Daoy (cell line): Measurements from ENCODE around the gene ZDHHC11B. TPM values are rescaled to one million over a fixed set of nuclear protein-coding genes. Genes with fewer than 3 reads are reported as not detected.
"Not testable (repeated sequence)": the region's sequence is repeated elsewhere in the genome, so short reads cannot be mapped to it uniquely, and the experiment has no call there.

ENCODE experiments used
- DNase-seq: peaks from one replicate; pipeline ENCODE4 v3.0.0-alpha.2; 2015; ENCODE audit warnings: low read depth
- total RNA-seq: library from RNA; depleted of rRNA; stranded (reverse); fragments of >200 nt; shearing (Covaris generic); gene quantifications from 2 replicates; pipeline ENCODE4 v1.2.3, GENCODE V29; 2014

ZDHHC11B gene
- total RNA-seq, 1 experiment from 2014 or later, result under 0.01 TPM

DNA sequence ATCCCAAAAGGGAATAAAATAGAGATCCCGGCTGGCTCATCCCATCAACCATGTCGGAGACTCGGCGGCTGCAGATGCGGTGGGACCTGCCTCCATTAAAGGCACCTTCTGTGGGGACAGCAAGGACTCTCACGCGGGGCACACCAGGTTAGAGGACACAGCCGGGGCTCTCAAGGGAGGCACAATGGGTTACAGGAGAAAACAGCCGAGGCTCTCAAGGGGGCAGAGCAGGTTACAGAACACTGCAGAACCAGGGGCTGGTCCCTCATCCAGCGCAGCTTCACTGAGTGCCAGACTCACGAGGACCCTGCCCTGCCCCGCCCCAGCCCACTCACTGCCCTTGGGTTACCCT lies 98.4 kb downstream of the ZDHHC11B start:
- DNase-seq, result not testable (repeated sequence)

- DNase-seq, result peak; percentile 1
These were observed 99.0 kb downstream of the ZDHHC11B start for GRCh38 chr5:685262-686171.

DNA sequence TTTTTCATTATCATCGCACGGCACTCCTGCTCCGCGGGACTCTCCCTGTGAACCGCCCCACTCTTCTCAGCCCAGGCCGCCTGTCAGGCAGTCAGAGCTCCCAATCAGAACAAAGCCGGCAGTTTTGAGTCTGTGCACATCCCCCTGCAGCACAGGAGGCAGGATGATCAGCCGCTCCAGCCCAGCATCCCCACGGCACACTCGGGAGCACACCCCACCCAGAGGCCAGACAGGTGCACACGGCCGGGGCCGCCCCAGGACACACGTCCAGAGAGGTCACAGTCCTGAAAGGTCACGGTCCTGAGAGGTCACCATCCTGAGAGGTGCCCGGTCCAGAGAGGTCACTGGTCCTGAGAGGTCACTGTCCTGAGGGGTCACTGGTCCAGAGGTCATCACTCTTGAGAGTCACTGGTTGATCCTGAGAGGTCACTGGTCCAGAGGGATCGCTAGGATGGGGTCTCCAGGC lies 99.7 kb downstream of the ZDHHC11B start:
- DNase-seq, result peak; percentile 2

DNA sequence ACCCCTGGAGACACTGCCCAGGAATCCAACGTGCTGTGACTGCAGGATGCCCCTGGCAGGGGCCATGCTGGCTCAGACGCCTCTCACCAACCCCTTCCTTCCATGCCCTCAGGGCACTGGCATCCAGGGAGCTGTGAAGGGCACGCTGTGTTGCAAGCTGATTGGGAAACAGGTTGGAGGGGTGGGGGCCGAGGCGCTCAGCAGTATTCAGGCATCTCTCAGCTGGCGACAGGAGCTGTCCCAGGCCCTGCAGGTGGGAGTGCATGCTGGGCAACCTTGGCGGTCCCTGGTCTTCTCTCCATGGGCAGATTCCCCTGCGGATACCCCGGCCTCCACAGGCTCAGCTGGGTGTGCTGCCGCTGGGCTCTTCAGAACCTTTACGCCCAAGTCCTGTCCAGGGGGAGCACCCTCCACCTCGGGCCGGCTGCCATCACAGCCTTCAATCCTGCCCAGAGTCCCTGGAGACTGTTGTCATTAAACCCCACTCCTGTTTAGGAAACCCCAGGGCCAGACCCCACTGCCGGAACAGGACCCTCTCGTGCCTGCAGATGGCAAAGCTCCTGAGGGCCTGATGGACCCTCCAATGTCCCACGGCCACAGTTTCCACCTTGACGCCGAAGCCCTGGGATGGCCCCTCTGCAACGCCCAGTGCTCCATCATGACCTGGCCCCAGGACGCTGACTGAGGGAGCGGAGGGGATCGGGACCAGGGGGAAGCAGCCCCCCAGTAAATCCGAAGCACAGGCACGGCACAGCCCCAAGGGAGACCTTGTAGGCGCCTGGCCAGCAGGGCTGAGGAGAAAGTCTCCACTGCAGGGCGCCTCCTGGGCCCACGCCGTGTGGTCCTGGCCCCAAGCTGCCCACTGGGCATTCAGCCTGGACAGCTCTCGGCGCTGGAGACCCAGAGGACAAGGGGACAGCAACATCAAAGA lies 100.7 kb downstream of the ZDHHC11B start:
- no peak for DNase-seq

GRCh38 chr5:682651-683358 lies 101.7 kb downstream of the ZDHHC11B start:
- not testable (repeated sequence) for DNase-seq

DNA sequence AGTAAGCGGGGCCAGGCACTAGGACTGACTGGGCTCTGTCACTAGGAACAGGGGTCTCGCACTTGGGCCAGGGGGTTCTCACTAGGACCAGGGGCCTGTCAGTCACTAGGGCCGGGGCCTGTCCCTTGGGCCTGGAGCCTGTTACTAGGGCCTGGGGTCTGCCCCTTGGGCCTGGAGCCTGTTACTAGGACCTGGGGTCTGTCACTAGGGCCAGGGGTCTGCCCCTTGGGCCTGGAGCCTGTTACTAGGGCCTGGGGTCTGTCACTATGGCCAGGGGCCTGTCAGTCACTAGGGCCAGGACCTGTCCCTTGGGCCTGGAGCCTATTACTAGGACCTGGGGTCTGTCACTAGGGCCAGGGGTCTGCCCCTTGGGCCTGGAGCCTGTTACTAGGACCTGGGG lies 102.3 kb downstream of the ZDHHC11B start:
- DNase-seq, result not testable (repeated sequence)

GRCh38 chr5:681317-682191 lies 103.0 kb downstream of the ZDHHC11B start:
- DNase-seq, result peak; percentile 4

GRCh38 chr5:680836-681235 lies 103.7 kb downstream of the ZDHHC11B start:
- DNase-seq, result not testable (repeated sequence)

- not testable (repeated sequence) for DNase-seq
These were observed 104.3 kb downstream of the ZDHHC11B start for GRCh38 chr5:680118-680795.

GRCh38 chr5:679166-679895 lies 105.2 kb downstream of the ZDHHC11B start:
- peak; percentile 1 for DNase-seq

DNA sequence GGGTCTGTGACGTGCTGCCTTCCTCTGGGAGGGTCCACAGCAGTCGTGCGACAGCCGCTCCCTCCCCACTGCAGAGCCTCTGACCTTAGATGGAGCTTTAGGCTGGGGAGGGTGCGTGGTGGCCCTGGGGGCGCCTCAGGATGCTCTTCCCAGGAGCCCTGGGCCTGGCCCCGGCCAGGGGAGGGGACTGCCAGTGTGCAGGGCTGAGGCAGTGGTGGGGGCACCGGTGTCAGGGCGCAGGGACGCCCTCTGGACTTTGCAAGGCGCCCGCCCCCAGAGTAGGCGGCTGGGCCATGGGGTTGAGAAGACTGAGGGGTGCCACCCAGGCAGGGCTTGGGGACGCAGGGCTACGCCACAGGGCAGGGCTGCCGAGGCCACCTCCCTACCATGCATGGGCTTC lies 106.0 kb downstream of the ZDHHC11B start:
- not testable (repeated sequence) for DNase-seq

DNA sequence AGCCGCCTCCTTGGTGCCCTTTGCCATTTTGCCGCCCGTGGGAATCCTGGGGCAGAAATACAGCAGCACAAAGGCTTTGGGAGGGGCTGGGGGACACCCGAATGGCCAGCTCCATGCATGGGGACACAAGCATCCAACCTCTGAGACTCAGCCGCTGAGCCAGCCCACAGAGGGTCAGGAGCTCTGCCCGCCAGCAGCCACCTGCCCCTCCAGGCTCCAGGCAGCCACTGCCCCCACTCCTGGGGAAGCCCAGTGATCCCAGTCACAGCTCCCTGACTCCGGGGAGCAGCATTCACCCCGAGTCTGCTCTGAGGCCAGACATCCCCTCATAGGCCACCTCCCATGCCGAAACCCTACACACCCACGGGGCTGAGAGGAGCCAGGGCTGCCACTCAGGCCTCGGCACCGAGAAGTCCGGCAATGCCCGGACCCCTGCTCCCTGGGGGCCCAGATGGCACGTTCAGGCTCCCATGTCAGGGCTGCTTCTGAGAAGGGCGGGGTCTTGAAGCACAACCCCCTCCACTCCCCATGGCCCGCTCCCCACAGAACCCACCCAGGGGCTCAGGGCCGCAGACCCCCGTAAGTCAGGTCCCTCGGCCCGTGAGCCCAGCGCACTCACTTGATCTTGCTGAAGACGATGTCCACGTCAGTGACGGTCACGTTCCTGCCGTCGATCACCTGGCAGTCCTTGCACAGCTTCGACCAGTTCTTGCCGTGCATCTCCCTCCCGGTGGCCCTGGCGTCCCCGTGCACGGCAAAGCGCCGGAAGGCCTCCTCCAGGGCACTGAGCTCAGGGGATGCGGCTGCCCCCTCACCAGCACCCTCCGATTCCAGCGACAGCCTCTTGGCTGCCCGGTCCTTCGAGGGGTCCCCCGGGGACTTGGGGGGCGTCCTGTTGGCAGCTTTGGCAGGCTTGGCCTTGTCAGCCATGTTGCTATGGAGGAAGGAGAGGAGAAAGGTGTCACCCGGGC lies 107.1 kb downstream of the ZDHHC11B start:
- peak; percentile 6 for DNase-seq

GRCh38 chr5:676699-677076 lies 107.8 kb downstream of the ZDHHC11B start:
- DNase-seq, result no peak

DNA sequence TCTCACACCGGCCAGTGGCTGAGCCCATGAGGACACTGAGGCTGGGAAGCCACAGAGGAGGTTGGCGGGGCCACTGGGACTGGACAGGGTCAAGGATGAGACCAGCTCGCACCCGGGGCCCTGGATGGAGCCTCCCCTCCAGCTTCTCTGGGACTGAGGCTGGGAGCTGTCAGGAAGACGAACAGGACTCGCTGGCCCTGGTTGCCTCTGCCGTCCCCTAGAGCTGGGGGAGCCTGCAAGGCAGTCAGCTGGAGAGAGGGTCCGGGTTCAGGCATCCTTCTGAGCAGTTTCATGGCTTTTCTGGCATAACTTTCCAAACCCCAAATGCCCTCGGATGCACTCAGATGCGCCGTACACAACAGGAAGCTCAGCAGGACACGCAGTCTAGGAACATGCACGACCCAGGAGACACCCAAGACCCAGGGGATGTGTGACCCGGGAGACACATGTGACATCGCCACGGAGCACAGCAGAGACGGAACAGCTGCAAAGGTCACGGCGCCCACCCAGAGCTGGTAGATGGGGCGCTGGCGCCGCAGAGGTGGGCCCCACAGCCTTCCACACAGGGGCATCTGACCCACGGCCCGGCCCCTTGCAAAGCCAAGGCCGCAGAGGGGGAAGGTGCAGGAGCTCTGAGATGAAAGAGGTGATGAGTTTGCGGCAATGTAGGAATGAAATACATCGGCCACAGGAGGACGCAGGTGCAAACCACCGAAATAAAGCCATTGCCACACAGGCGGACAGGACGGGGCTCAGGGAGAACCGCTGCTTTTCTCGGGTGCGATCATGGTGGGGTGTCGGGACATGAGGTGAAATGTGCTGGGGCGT lies 108.4 kb downstream of the ZDHHC11B start:
- no peak for DNase-seq

- DNase-seq, result no peak
These were observed 109.2 kb downstream of the ZDHHC11B start for GRCh38 chr5:675111-675870.

- DNase-seq, result no peak
These were observed 109.9 kb downstream of the ZDHHC11B start for GRCh38 chr5:674630-675011.
